Endothelial cell of umbilical vein (primary cell): ENCODE results near the gene SGK1.

Source experiments
- CTCF ChIP-seq, 2 donors: IDR thresholded peaks; 1 replicate in 1 of 2; 2 replicates in 1 of 2; pipeline ENCODE4 v1.5.1; 2011; ENCODE audit warnings: low read length in 2 of 2, mild to moderate bottlenecking in 2 of 2, moderate library complexity in 2 of 2, control low read depth in 1 of 2, inconsistent platforms in 1 of 2, low read depth in 1 of 2; ENCODE audit not compliant: insufficient read depth in 1 of 2; ENCODE audit errors: extremely low read depth in 1 of 2
- FOS ChIP-seq: IDR thresholded peaks from 2 replicates; pipeline ENCODE4 v1.6.1; 2011; ENCODE audit warnings: mild to moderate bottlenecking, low read length, moderate library complexity, borderline replicate concordance; ENCODE audit not compliant: insufficient read depth

- no peak for TF ChIP-seq CTCF (IDR thresholded peaks at IDR 0.05; ENCODE audit: extremely low read depth in 1 of 2, insufficient read depth in 1 of 2, low read depth in 1 of 2, low read length in 2 of 2)
- TF ChIP-seq FOS, result peak; percentile 82
Observed at GRCh38 chr6:134363323-134364039, 45.6 kb upstream of the SGK1 start.
